GM18867 (cell line): ENCODE measurements around the gene FAM83F.
"Not testable (repeated sequence)": the region's sequence is repeated elsewhere in the genome, so short reads cannot be mapped to it uniquely, and the experiment has no call there.

Experiments
- ATAC-seq: cut with Tn5 transposase; IDR thresholded peaks from one replicate; pipeline ENCODE4 v1.9.1; 2021; ENCODE audit warnings: mild to moderate bottlenecking, moderate library complexity; ENCODE audit not compliant: unreplicated experiment

Gene FAM83F

GRCh38 chr22:39992088-39992826, 2.5 kb upstream of the FAM83F start:
- ATAC-seq: no peak

GRCh38 chr22:39992894-39993293, 1.9 kb upstream of the FAM83F start:
- not testable (repeated sequence) for ATAC-seq

DNA sequence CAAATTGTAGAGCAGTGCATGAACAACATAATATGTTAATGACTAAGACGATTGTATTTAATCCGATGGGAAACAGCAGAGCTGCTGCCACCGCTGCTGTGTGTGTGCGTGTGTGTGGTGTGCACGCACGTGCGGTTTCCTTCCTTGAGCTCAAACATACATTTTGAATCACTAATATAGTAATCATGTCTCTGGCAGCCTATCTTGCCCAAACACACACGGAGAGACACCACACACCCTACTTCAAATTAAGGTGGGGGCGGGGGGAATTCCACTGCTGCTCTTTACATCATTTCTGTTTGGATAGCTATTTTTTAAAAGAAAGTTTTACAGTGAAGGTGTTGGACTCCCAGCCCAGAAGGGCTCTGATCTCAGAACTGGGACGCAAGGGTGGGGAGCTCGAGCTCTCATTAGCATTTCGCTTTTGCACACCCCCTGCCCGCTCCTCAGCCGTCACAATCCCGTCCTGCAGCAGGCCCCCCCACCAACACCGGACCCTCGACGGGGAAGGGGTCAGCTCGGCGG, 651 bp upstream of the FAM83F start:
- ATAC-seq: no peak

- no peak for ATAC-seq
These were observed 869 bp downstream of the FAM83F start for GRCh38 chr22:39995393-39996252.

GRCh38 chr22:39996732-39997131, 2.0 kb downstream of the FAM83F start:
- ATAC-seq: no peak

GRCh38 chr22:39997421-39997820, 2.7 kb downstream of the FAM83F start:
- no peak for ATAC-seq

DNA sequence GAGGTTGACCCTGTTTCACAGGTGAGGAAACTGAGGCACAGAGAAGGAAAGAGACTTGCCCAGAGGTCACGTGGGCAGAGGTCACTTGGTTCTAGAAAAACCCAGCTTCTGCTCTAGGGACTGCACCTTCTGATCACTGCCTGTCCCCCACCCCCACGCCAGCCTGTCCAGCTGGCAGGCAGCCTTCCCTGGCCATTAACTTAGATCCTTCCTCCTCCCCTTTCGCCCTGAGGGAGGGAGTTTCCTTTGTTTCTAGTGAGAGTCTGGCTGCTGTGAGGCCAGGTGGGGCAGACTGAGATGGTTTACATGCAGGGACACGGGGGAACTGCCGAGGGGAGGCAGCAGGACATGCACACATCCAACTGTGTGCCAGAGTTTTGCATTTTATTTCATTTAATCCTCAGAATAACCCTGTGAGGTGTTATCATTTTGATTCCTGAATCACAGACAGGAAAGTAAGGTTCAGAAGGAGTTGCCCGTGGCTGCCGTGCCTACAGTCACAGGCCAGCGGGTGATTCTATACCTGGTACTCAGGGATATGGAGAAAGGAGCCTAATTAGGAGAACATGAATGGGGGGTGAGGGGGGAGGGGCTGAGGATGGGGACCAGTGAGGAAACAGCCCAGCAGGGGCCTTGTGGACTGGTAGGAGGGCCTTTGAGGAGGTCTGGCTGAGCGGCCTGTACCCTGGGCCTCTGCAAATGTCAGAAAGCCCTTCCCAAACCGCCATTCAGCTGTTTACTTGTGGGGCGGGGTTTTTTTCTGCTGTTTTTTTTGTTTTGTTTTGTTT, 3.4 kb downstream of the FAM83F start:
- ATAC-seq: no peak

GRCh38 chr22:39999144-39999757, 4.5 kb downstream of the FAM83F start:
- ATAC-seq: no peak

- ATAC-seq: no peak
These were observed 5.4 kb downstream of the FAM83F start for GRCh38 chr22:40000171-40000570.

GRCh38 chr22:40001106-40001505, 6.4 kb downstream of the FAM83F start:
- no peak for ATAC-seq

DNA sequence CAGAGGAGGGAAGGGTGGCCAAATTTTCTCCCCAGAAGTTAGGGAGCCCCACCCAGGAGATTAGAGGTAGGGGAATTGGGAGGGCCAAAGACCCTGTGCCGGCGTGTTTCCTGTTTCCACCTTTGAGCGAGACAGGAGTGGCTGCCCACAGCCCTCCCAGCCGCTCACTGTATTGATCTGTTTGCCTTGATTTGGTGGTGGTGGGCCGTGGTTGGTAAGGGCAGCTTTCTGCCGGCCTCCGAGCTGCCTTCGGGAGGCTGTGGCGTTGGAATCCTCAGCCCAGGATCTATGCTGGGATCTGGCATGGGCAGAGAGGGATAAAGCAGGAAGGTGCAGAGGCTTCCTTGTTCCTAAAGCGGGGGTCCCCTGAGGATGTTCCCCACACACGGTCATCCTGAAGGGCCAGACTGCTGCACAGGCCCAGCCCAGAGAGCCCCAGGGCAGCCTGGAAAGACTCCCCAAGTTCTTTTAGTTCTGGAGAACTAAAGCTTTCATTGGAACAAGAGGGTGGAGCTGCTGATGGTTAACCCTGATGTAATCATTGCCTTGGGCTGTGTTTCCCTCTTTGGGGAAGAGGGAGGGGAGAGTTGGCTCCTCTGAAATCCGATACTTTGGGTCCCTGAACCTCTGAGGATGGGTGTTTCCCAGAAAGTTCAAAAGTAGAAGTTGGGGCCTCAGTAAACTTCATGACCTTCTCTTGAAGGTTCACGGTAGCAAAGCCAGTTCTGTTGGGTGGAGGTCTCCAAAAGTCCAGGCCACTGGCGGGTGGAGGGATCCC, 7.2 kb downstream of the FAM83F start:
- no peak for ATAC-seq

- ATAC-seq: no peak
These were observed 8.4 kb downstream of the FAM83F start for GRCh38 chr22:40002935-40003715.

DNA sequence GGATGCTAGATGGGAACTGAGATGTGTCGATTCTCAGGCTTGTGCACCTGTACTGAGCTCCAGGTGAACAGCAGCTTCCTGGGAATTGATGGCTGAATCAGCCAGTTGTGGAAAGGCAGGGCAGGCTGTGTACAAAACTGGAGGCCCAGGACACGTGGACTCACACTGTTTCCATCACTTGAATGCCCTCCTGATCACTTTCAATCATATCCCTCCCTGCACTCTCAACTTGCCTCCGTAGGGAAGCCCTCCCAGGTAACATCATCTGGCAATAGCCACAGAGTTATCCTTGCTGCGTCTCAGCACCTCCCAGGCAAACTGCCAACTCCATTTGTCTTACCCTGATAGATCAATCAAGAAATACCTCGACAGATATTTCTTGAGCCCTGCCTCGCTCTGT, 10.1 kb downstream of the FAM83F start:
- ATAC-seq: no peak

DNA sequence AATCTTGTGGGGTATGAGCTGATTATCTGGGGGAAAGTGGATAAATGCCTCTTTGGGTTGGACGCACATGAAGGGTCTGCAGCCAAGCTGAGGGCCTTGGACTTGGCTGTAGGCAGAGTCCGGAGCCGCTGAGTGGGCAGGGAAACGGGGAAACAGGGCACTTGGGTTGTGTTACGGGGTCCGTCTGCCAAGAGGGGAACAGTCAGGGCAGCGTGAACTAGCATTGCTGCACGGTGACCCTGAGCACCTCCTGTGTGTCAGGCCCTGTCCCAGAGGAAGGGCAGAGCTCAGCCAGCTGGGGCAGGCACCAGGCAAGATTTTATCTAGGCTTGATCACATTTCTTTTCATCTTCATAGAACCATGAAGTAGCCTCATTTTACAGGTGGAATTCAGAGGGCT, 11.9 kb downstream of the FAM83F start:
- no peak for ATAC-seq

- ATAC-seq: no peak
These were observed 13.3 kb downstream of the FAM83F start for GRCh38 chr22:40007853-40008710.

DNA sequence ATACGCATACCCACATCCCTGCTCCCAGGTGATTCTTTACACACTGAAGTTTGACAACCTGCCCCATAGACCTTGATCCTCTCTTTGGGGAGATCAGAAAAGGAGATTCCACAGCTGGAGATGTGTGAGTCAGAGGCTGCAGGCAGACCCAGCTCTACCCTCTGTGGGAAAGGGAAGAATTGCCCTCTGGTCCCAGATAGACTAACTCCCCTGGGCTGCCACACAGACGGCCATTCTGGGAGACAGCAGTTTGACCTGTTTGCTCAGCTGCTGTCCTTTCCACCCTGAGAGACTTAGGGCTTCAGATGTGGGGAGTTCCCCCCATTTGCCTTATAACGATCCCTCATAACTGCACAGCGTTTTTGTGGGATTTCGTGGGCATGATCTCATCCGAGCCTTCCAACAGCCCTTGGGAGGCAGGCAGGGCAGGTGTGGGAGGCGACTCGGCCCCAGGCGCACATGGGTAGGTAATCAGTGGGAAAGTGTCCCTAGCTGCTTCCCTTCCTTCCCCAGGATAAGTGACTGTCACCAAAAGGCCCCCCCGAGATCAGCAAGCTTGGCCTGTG, 14.1 kb downstream of the FAM83F start:
- ATAC-seq: no peak

GRCh38 chr22:40009292-40009774, 14.6 kb downstream of the FAM83F start:
- ATAC-seq: no peak
